Measurements from ENCODE around the gene PHYKPL.

GRCh38 chr5:178216088-178216534, 16.5 kb downstream of the PHYKPL start:
- TF ChIP-seq, protein P1, sequence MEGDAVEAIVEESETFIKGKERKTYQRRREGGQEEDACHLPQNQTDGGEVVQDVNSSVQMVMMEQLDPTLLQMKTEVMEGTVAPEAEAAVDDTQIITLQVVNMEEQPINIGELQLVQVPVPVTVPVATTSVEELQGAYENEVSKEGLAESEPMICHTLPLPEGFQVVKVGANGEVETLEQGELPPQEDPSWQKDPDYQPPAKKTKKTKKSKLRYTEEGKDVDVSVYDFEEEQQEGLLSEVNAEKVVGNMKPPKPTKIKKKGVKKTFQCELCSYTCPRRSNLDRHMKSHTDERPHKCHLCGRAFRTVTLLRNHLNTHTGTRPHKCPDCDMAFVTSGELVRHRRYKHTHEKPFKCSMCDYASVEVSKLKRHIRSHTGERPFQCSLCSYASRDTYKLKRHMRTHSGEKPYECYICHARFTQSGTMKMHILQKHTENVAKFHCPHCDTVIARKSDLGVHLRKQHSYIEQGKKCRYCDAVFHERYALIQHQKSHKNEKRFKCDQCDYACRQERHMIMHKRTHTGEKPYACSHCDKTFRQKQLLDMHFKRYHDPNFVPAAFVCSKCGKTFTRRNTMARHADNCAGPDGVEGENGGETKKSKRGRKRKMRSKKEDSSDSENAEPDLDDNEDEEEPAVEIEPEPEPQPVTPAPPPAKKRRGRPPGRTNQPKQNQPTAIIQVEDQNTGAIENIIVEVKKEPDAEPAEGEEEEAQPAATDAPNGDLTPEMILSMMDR (IDR thresholded peaks at IDR 0.05; ENCODE audit: insufficient read depth, low read length), result no peak
- TF ChIP-seq POLR2AphosphoS5 (IDR thresholded peaks at IDR 0.05; ENCODE audit: low read depth) (no peak; the same call in 1 of the 2 replicates), SPI1 (IDR thresholded peaks at IDR 0.05; ENCODE audit: borderline replicate concordance, low read depth) (no peak)
